ENCODE measurements around the gene ZNF446. TPM values are rescaled to one million over a fixed set of nuclear protein-coding genes. Genes with fewer than 3 reads are reported as not detected.
A peak's percentile ranks its signal among the peaks of the same experiment; 100 is the strongest.

ZNF446 gene
- total and polyA plus RNA-seq, 9 of the 15 experiments (the other 6 are each of a cell fraction or from before 2014, with no cell fraction given), result 0.07 to 4.8 (median 1.2) TPM

DNA sequence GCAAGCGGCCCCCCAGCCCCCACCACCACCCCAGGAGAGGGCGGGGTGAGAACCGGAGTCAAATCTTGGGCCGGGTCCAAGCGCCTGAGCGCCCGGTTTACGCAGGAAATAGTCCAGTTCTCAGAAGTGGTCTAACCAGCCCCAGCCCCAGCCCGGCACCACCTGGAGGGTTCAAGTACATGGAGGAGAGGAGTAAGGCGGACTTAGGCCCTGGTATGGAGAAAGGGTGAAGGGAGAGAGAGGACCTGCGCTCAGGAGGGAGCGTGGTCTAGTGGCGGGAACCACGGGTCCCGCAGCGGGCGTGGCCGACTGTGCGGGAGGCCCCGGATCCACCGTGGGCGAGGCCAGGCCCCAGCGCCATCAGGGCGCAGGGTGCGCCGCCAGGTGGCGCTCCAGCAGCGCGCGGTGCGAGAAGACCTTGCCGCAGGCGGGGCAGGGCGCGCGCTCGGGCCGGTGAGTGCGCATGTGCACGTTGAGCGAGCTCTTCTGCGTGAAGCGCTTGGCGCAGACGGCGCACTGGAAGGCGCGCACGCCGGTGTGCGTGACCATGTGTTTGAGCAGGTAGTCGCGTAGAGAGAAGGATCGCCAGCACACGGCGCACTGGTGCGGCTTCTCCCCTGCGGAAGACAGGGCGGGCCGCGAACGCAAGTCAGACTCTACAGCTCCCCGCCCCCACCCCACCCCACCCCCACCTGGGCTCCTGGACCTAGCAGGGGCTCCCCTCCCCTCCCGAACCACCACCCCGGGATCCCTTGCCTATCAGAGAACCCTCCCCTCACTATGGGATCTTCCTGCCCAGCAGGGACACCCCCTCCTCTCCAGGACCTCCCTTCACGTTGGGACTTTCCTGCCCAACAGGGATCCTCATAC, 37.8 kb downstream of the ZNF446 start (continued):
- TF ChIP-seq, protein P1, sequence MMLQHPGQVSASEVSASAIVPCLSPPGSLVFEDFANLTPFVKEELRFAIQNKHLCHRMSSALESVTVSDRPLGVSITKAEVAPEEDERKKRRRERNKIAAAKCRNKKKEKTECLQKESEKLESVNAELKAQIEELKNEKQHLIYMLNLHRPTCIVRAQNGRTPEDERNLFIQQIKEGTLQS (IDR thresholded peaks at IDR 0.05), result no peak
- TF ChIP-seq, protein P1 (CRISPR knock-in tag; conservative IDR thresholded peaks at IDR 0.05), result no peak
- TF ChIP-seq TSC22D4 (tag; IDR thresholded peaks at IDR 0.05), result no peak
- no peak for TF ChIP-seq HIVEP1 (CRISPR knock-in tag; IDR thresholded peaks at IDR 0.05)
- TF ChIP-seq, protein P2, sequence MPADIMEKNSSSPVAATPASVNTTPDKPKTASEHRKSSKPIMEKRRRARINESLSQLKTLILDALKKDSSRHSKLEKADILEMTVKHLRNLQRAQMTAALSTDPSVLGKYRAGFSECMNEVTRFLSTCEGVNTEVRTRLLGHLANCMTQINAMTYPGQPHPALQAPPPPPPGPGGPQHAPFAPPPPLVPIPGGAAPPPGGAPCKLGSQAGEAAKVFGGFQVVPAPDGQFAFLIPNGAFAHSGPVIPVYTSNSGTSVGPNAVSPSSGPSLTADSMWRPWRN (IDR thresholded peaks at IDR 0.05; ENCODE audit: low read depth), result no peak
- TF ChIP-seq ZNF311 (CRISPR knock-in tag; IDR thresholded peaks at IDR 0.05), result no peak
- TF ChIP-seq ASH1L (IDR thresholded peaks at IDR 0.05; ENCODE audit: borderline replicate concordance, low read depth, partially characterized antibody), result no peak
- TF ChIP-seq U2AF1 (optimal IDR thresholded peaks at IDR 0.05; ENCODE audit: low read depth, low read length), result peak; percentile 51
- TF ChIP-seq SRSF1 (IDR thresholded peaks at IDR 0.05; ENCODE audit: low read depth, low read length), result no peak
- TF ChIP-seq, protein P3, sequence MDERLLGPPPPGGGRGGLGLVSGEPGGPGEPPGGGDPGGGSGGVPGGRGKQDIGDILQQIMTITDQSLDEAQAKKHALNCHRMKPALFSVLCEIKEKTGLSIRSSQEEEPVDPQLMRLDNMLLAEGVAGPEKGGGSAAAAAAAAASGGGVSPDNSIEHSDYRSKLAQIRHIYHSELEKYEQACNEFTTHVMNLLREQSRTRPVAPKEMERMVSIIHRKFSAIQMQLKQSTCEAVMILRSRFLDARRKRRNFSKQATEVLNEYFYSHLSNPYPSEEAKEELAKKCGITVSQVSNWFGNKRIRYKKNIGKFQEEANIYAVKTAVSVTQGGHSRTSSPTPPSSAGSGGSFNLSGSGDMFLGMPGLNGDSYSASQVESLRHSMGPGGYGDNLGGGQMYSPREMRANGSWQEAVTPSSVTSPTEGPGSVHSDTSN (CRISPR knock-in tag; IDR thresholded peaks at IDR 0.05; ENCODE audit: low read depth), result no peak
- TF ChIP-seq, protein P3 (tag; conservative IDR thresholded peaks at IDR 0.05; ENCODE audit: low read depth), result no peak
- TF ChIP-seq POLR2AphosphoS5 (IDR thresholded peaks at IDR 0.05; ENCODE audit: control insufficient read depth, insufficient read depth, low read depth, low read length), result no peak; the same call in 1 of the 2 replicates
- TF ChIP-seq TOE1 (IDR thresholded peaks at IDR 0.05; ENCODE audit: borderline replicate concordance), result peak; percentile 24; the same call in 1 of the 2 replicates
- TF ChIP-seq TOE1 (CRISPR knock-in tag; IDR thresholded peaks at IDR 0.05; ENCODE audit: borderline replicate concordance, low read depth), result no peak
- TF ChIP-seq NFIX (CRISPR knock-in tag; IDR thresholded peaks at IDR 0.05; ENCODE audit: low read depth), result no peak
